ENCODE results near the gene IST1.

The IST1 gene

GRCh38 chr16:71966932-71967331 lies 71.6 kb downstream of the IST1 start:
- DNase-seq = no peak

GRCh38 chr16:71969353-71969752 lies 74.0 kb downstream of the IST1 start:
- no peak for DNase-seq

- no peak for DNase-seq
These were observed 76.2 kb downstream of the IST1 start for GRCh38 chr16:71971571-71971970.

GRCh38 chr16:71972356-71972755 lies 77.0 kb downstream of the IST1 start:
- no peak for DNase-seq

- DNase-seq = no peak
These were observed 77.7 kb downstream of the IST1 start for GRCh38 chr16:71973001-71973400.

GRCh38 chr16:71974068-71974818 lies 78.9 kb downstream of the IST1 start:
- DNase-seq = no peak
